ENCODE measurements around the gene GULP1.

- TF ChIP-seq CTCF (IDR thresholded peaks at IDR 0.05), result no peak
- TF ChIP-seq POLR2A (IDR thresholded peaks at IDR 0.05), result no peak
These were observed 89.9 kb downstream of the GULP1 start for GRCh38 chr2:188381614-188382013.

Measured in uterus (tissue), 2 donors.